ENCODE measurements around the gene DGKG.

DGKG gene

DNA sequence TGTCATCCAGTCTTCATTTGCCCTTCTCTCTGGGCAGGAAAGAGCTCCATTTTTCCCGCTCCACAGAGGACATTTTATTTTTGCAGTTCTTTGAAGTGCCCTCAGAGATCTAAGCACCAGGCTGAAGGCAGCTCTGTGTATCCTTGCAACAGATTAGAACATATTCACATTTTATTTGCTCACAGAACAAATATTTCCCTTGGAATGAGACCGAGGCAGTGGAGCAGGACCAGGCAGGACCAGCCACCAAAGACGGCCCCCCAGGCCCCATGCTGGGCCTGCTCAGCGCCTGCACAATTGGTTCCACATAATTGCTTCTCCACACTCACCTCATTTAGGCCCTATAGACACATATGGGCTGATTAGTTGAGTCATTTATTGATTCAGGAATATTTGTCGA, 237.4 kb downstream of the DGKG start:
- Histone ChIP-seq H3K9me3 (ENCODE audit: control insufficient read depth, insufficient read depth, low read length) (no peaks in the 10 kb centered on the region), H3K4me1 (ENCODE audit: control insufficient read depth, insufficient read depth, low read length) (no peaks in the 10 kb centered on the region), H3K4me3 (ENCODE audit: low read length) (no peak overlapping the region), H3K27ac (ENCODE audit: low read length) (no peak overlapping the region), H3K36me3 (ENCODE audit: control insufficient read depth, insufficient read depth, low read length) (no peaks in the 10 kb centered on the region), H3K27me3 (ENCODE audit: control insufficient read depth, insufficient read depth, low read length) (no peaks in the 10 kb centered on the region)
- DNase-seq (ENCODE audit: low read depth, low spot score): no peak
- WGBS (ENCODE audit: insufficient coverage, insufficient read length): no CpG with 5 or more reads among the region's 5 CpGs

DNA sequence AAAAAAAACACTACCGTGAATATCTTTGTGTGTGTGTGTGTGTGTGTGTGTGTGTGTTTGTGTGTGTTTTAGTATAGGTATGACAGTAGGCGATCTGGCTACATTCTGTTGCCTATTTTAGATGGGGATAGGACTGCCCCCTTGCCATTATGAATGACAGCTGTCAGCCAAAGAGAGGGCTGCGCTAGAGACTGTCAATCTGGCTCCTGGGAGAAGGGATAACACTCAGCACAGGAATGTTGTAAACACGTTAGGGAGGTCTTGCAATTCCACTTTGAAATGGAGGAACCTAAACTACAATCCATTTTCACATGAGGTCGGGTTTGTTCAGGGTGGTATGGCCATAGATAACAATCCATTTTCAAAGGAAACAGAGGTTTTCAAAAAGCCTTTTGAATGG, 239.0 kb downstream of the DGKG start:
- no peak overlapping the region for H3K4me3 ChIP-seq (ENCODE audit: low read length)
- no peak for DNase-seq (ENCODE audit: low read depth, low spot score)
- H3K36me3 ChIP-seq (ENCODE audit: control insufficient read depth, insufficient read depth, low read length): no peaks in the 10 kb centered on the region
- H3K27me3 ChIP-seq (ENCODE audit: control insufficient read depth, insufficient read depth, low read length): no peaks in the 10 kb centered on the region
- H3K4me1 ChIP-seq (ENCODE audit: control insufficient read depth, insufficient read depth, low read length): no peaks in the 10 kb centered on the region
- no CpG with 5 or more reads among the region's 5 CpGs for WGBS (ENCODE audit: insufficient coverage, insufficient read length)
- no peak overlapping the region for H3K27ac ChIP-seq (ENCODE audit: low read length)
- H3K9me3 ChIP-seq (ENCODE audit: control insufficient read depth, insufficient read depth, low read length): no peaks in the 10 kb centered on the region

DNA sequence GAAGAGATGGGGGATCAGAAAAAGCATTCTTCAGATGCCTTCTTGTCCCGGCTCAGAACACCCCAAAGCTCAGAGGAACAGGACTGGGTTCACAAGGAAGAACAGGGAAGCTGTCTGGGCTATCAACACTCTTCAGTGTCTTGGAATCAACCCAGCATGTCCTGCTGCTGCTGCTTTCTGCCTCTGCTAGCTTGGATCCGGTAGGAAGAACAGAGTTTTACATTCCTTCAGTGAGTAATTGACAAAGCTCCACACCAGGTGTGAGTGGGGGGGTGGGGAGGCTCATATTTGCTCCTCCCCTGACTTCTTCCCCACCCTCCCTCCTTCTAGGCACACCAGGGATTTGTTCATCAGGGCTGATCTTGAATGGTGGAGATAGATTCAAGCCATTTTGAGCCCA, 240.1 kb downstream of the DGKG start:
- H3K36me3 ChIP-seq (ENCODE audit: control insufficient read depth, insufficient read depth, low read length): no peaks in the 10 kb centered on the region
- no peak for DNase-seq (ENCODE audit: low read depth, low spot score)
- H3K27me3 ChIP-seq (ENCODE audit: control insufficient read depth, insufficient read depth, low read length): no peaks in the 10 kb centered on the region
- H3K27ac ChIP-seq (ENCODE audit: low read length): no peak overlapping the region
- no peak overlapping the region for H3K4me3 ChIP-seq (ENCODE audit: low read length)
- H3K9me3 ChIP-seq (ENCODE audit: control insufficient read depth, insufficient read depth, low read length): no peaks in the 10 kb centered on the region
- H3K4me1 ChIP-seq (ENCODE audit: control insufficient read depth, insufficient read depth, low read length): no peaks in the 10 kb centered on the region
- no CpG with 5 or more reads among the region's 2 CpGs for WGBS (ENCODE audit: insufficient coverage, insufficient read length)

DNA sequence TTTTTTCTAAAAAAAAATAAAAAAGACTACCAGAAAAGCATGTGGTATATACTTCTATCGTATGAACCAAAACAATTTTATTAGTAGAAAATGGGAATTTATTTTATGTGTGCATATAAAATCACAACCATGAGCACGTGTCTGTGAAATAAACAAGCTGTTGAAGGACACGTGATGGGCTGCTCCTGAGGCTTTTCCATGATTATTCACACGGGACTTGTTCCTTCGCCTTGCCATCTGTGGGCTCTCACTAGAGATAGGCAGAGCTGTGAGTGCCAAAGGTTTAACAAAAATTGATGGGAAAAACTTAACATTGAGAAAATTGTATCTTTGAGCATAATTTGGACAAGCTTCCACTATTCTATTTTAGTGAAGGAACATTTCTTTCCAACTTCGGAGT, 240.8 kb downstream of the DGKG start:
- Histone ChIP-seq H3K36me3 (ENCODE audit: control insufficient read depth, insufficient read depth, low read length) (no peaks in the 10 kb centered on the region), H3K27ac (ENCODE audit: low read length) (no peak overlapping the region), H3K27me3 (ENCODE audit: control insufficient read depth, insufficient read depth, low read length) (no peaks in the 10 kb centered on the region), H3K9me3 (ENCODE audit: control insufficient read depth, insufficient read depth, low read length) (no peaks in the 10 kb centered on the region), H3K4me3 (ENCODE audit: low read length) (no peak overlapping the region), H3K4me1 (ENCODE audit: control insufficient read depth, insufficient read depth, low read length) (no peaks in the 10 kb centered on the region)
- no peak for DNase-seq (ENCODE audit: low read depth, low spot score)
- no CpG with 5 or more reads among the region's 6 CpGs for WGBS (ENCODE audit: insufficient coverage, insufficient read length)

DNA sequence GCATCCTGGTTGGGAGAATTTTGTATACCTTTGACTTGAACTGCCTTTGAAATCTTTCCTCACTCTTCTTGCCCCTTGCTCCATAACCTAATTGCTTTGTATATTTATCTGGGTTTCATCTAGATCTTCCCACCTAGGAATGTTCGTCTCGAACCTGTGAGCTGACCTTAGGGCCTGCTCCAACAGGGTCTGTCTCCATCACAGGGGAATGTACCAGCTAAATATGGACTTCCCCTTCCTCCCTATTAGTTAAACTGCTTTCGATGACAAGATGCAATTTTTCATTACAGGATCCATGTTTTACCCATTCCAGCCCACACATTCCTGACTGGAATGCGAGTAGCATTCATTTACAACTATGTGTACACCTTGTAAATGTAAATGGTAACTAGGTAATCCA, 242.5 kb downstream of the DGKG start:
- Histone ChIP-seq H3K4me1 (ENCODE audit: control insufficient read depth, insufficient read depth, low read length) (no peaks in the 10 kb centered on the region), H3K36me3 (ENCODE audit: control insufficient read depth, insufficient read depth, low read length) (no peaks in the 10 kb centered on the region), H3K9me3 (ENCODE audit: control insufficient read depth, insufficient read depth, low read length) (no peaks in the 10 kb centered on the region), H3K27ac (ENCODE audit: low read length) (no peak overlapping the region), H3K4me3 (ENCODE audit: low read length) (no peak overlapping the region), H3K27me3 (ENCODE audit: control insufficient read depth, insufficient read depth, low read length) (peaks cover 3% of the 10 kb centered on the region; the same call in 1 of the 2 replicates)
- DNase-seq (ENCODE audit: low read depth, low spot score): no peak
- no CpG with 5 or more reads among the region's 4 CpGs for WGBS (ENCODE audit: insufficient coverage, insufficient read length)

DNA sequence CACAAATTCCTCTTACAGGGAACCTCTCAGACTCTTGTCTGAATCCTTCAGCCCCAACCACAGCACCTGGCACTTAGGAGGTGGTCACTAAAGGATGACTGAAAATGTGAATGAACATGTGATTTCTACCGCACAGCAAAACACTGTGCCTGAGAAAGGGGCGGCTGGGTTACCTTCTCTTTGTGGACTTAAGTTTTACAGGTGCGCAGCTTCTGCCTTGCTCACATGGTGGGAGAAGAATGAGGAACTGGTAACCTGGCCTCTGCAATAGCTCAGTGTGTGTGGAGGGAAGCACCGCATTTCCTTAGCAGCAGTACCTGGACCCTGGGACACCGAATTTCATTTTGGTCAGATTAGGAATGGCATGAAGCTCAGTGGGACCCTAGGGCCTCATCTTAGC, 243.3 kb downstream of the DGKG start:
- Histone ChIP-seq H3K36me3 (ENCODE audit: control insufficient read depth, insufficient read depth, low read length) (no peaks in the 10 kb centered on the region), H3K9me3 (ENCODE audit: control insufficient read depth, insufficient read depth, low read length) (no peaks in the 10 kb centered on the region), H3K27ac (ENCODE audit: low read length) (no peak overlapping the region), H3K27me3 (ENCODE audit: control insufficient read depth, insufficient read depth, low read length) (peaks cover 8% of the 10 kb centered on the region; the same call in 1 of the 2 replicates), H3K4me1 (ENCODE audit: control insufficient read depth, insufficient read depth, low read length) (no peaks in the 10 kb centered on the region), H3K4me3 (ENCODE audit: low read length) (no peak overlapping the region)
- no peak for DNase-seq (ENCODE audit: low read depth, low spot score)
- WGBS (ENCODE audit: insufficient coverage, insufficient read length): no CpG with 5 or more reads among the region's 5 CpGs

DNA sequence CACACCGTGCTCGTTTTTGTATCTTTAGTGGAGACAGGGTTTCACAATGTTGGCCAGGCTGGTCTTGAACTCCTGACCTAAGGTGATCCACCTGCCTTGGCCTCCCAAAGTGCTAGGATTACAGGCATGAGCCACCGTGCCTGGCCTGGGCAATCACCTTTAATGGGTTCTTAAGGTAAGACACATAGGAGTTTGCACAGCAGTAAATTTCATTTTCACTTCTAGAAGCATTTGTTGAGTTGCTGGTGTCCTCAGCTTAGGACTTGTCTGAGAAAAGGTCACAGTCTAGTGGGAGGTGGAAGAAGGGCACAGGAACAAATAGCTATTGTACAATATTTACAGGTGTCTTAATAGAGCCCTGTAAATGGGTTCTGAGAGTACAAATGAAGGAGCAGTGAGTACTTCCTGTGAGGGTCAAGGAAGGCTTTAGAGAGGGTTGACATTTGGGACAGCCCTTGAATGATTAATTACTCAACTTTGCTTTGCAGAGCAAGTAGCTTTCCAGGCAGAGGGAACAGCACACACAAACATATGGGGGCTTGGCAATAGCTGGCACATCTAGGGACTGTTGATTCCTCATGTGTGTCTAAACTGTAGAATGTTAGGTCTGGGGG, 244.4 kb downstream of the DGKG start:
- peaks cover 13% of the 10 kb centered on the region for H3K27me3 ChIP-seq (ENCODE audit: control insufficient read depth, insufficient read depth, low read length)
- no peak overlapping the region for H3K4me3 ChIP-seq (ENCODE audit: low read length)
- H3K9me3 ChIP-seq (ENCODE audit: control insufficient read depth, insufficient read depth, low read length): no peaks in the 10 kb centered on the region
- no peak overlapping the region for H3K27ac ChIP-seq (ENCODE audit: low read length)
- H3K4me1 ChIP-seq (ENCODE audit: control insufficient read depth, insufficient read depth, low read length): no peaks in the 10 kb centered on the region
- WGBS (ENCODE audit: insufficient coverage, insufficient read length): no CpG with 5 or more reads among the region's 3 CpGs
- no peak for DNase-seq (ENCODE audit: low read depth, low spot score)
- H3K36me3 ChIP-seq (ENCODE audit: control insufficient read depth, insufficient read depth, low read length): no peaks in the 10 kb centered on the region

DNA sequence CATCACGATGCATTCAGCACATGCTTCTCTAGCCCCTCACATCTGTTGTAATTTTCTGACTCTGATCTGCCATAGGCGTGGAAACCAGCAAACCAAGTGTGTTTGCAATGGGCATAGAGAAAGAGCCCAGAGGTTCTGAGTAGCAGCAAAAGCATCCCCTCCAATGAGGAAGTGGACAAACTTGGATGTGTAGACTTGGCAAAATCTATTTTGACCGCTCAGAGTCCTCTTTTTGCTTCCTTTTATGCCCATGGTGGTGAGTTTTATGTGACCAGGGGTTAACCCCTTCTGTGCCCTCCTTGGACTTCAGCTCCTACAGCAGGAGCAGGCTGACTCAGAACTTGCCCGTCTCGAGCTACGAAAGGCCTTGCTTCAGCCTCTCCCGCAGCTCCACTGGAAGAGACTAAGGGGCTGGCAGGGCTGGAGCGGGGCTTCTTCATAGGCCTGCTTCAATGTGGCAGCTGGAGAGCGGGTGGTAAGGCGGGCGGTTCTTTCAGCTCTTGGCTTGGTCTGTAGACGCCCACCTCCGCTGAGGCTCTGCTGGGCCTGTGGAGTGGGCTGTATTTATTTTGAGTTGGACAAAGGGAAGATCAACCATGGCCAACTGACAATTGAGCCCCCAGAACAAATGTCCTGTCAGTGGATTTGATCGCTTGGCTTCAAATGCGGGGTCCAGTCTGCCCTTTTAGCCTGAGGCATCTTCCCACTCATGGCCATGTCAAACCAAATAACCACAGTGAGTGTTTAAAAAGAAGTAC, 246.6 kb downstream of the DGKG start:
- peaks cover 34% of the 10 kb centered on the region for H3K27me3 ChIP-seq (ENCODE audit: control insufficient read depth, insufficient read depth, low read length)
- no peak for DNase-seq (ENCODE audit: low read depth, low spot score)
- H3K4me1 ChIP-seq (ENCODE audit: control insufficient read depth, insufficient read depth, low read length): no peaks in the 10 kb centered on the region
- no peaks in the 10 kb centered on the region for H3K36me3 ChIP-seq (ENCODE audit: control insufficient read depth, insufficient read depth, low read length)
- no peak overlapping the region for H3K4me3 ChIP-seq (ENCODE audit: low read length)
- no CpG with 5 or more reads among the region's 15 CpGs for WGBS (ENCODE audit: insufficient coverage, insufficient read length)
- no peak overlapping the region for H3K27ac ChIP-seq (ENCODE audit: low read length)
- H3K9me3 ChIP-seq (ENCODE audit: control insufficient read depth, insufficient read depth, low read length): no peaks in the 10 kb centered on the region

DNA sequence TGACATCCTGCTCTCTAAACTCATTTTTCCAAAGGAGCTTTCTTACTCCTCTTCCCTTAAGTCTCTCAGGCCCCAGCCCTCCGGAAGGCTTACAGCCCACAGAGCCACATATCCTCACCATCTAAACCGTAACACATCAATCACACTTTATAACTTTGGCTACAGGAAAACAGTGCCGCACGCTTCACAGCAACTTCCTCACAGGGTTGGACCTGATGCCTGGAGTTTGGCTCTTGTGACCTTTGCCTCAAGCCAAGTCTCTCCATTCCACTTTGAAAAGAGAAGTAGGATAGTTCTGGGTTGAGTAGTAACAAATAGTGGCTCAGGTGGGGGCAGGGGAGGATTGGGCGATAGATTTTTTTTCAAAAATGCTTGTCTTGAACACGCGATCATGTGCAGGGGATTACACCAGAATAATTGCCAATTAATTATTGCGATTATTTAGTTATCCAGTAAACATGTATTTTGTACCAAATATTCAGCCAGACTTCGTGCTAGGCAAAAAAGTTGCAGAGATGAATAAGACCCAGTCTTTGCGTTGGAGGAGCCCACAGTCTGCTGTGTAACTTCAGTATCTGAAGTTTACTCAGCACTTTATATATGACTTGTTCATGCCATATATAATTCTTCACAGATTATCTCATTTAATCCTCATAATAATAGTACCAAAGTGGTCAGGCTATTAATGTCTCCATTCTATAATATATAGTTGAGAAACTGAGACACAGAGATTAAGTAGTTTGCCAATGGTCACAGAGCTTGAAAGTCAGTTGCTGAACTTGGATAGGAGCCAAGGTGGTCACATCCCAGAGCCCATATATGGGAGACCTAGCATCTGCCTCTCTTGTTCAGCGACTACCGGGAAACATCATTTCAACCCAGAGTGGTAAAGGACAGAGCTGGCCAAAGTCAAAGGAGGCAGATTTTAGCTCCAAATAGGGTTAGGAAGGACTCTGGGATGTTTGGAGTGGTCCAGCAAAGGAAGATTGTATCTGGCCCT, 250.8 kb downstream of the DGKG start:
- DNase-seq (ENCODE audit: low read depth, low spot score): no peak
- H3K4me3 ChIP-seq (ENCODE audit: low read length): no peak overlapping the region
- no peaks in the 10 kb centered on the region for H3K36me3 ChIP-seq (ENCODE audit: control insufficient read depth, insufficient read depth, low read length)
- H3K27ac ChIP-seq (ENCODE audit: low read length): no peak overlapping the region
- peaks cover 50% of the 10 kb centered on the region for H3K27me3 ChIP-seq (ENCODE audit: control insufficient read depth, insufficient read depth, low read length)
- H3K4me1 ChIP-seq (ENCODE audit: control insufficient read depth, insufficient read depth, low read length): peaks cover 2% of the 10 kb centered on the region
- no peaks in the 10 kb centered on the region for H3K9me3 ChIP-seq (ENCODE audit: control insufficient read depth, insufficient read depth, low read length)
- no CpG with 5 or more reads among the region's 12 CpGs for WGBS (ENCODE audit: insufficient coverage, insufficient read length)
